Thyroid gland (tissue), 4 donors: ENCODE results near the gene WDR20.

Source experiments
- CTCF ChIP-seq, 6 experiments: fragments of 200-600 bp in 3 of 6; fragments of 450-650 bp in 3 of 6; sonication (generic) in 3 of 6; IDR thresholded peaks; one replicate each; pipeline ENCODE4 v1.5.1; 2016 to 2019; ENCODE audit warnings: antibody characterized with exemption in 6 of 6, mild to moderate bottlenecking in 2 of 6, inconsistent platforms in 1 of 6, moderate library complexity in 1 of 6
- POLR2A ChIP-seq, 2 donors: fragments of 450-650 bp; IDR thresholded peaks; one replicate each; pipeline ENCODE4 v1.6.1; 2017; ENCODE audit warnings: antibody characterized with exemption in 2 of 2, mild to moderate bottlenecking in 2 of 2, moderate library complexity in 1 of 2

- TF ChIP-seq CTCF (IDR thresholded peaks at IDR 0.05) (no peak), POLR2A (IDR thresholded peaks at IDR 0.05) (no peak)
Measured at GRCh38 chr14:102124419-102124818, 15.3 kb upstream of the WDR20 start.
